NCI-H460 (cell line): Measurements from ENCODE around the gene CD81. TPM values are rescaled to one million over a fixed set of nuclear protein-coding genes. Genes with fewer than 3 reads are reported as not detected.
"Not testable (repeated sequence)": the region's sequence is repeated elsewhere in the genome, so short reads cannot be mapped to it uniquely, and the experiment has no call there.

Experiments
- DNase-seq: peaks from one replicate; pipeline ENCODE4 v3.0.0-alpha.2; 2016; ENCODE audit warnings: low read depth; ENCODE audit errors: extremely low read depth
- polyA plus RNA-seq: library from polyadenylated mRNA; depleted of rRNA; stranded (reverse); fragments of >200 nt; gene quantifications from 2 replicates; pipeline ENCODE4 v1.2.3, GENCODE V29; 2014; cell fraction: nucleus; rRNA removed
- total RNA-seq: library from RNA; depleted of rRNA; stranded (reverse); fragments of >200 nt; shearing (Covaris generic); gene quantifications from 2 replicates; pipeline ENCODE4 v1.2.3, GENCODE V29; 2014; rRNA removed

Gene CD81
- total RNA-seq, result 75.2 and 83.6 TPM in 2 replicates
- 151 and 166 TPM in 2 replicates for polyA plus RNA-seq

GRCh38 chr11:2376751-2377451 is at the start of gene CD81:
TSS of gene CD81 (plus strand) at chr11:2377310. CDS start at chr11:2377550, 240 bp downstream.
- DNase-seq, result no peak

- no peak for DNase-seq
Observed at GRCh38 chr11:2328021-2328420, 49.1 kb upstream of the CD81 start.

- no peak for DNase-seq
Observed at GRCh38 chr11:2328656-2329354, 48.3 kb upstream of the CD81 start.

GRCh38 chr11:2329551-2329950 is 47.6 kb upstream of the CD81 start:
- no peak for DNase-seq

- no peak for DNase-seq
Observed at GRCh38 chr11:2330696-2331095, 46.4 kb upstream of the CD81 start.

GRCh38 chr11:2331404-2331803 is 45.7 kb upstream of the CD81 start:
- DNase-seq, result no peak

- not testable (repeated sequence) for DNase-seq
Observed at GRCh38 chr11:2332569-2332968, 44.5 kb upstream of the CD81 start.

GRCh38 chr11:2333486-2334205 is 43.5 kb upstream of the CD81 start:
- not testable (repeated sequence) for DNase-seq

- not testable (repeated sequence) for DNase-seq
Observed at GRCh38 chr11:2335286-2335685, 41.8 kb upstream of the CD81 start.

- DNase-seq, result not testable (repeated sequence)
Observed at GRCh38 chr11:2338760-2339159, 38.4 kb upstream of the CD81 start.

GRCh38 chr11:2342557-2342956 is 34.6 kb upstream of the CD81 start:
- no peak for DNase-seq

GRCh38 chr11:2342981-2343380 is 34.1 kb upstream of the CD81 start:
- no peak for DNase-seq

GRCh38 chr11:2343502-2343901 is 33.6 kb upstream of the CD81 start:
- DNase-seq, result no peak

GRCh38 chr11:2345050-2345449 is 32.1 kb upstream of the CD81 start:
- no peak for DNase-seq

- no peak for DNase-seq
Observed at GRCh38 chr11:2346014-2346413, 31.1 kb upstream of the CD81 start.

- DNase-seq, result no peak
Observed at GRCh38 chr11:2346586-2347307, 30.4 kb upstream of the CD81 start.

GRCh38 chr11:2347308-2347830 is 29.7 kb upstream of the CD81 start:
- no peak for DNase-seq

- DNase-seq, result no peak
Observed at GRCh38 chr11:2348986-2349385, 28.1 kb upstream of the CD81 start.

- no peak for DNase-seq
Observed at GRCh38 chr11:2351701-2352100, 25.4 kb upstream of the CD81 start.

- no peak for DNase-seq
Observed at GRCh38 chr11:2352420-2352819, 24.7 kb upstream of the CD81 start.
